ENCODE results near the gene BRI3.

Gene BRI3

GRCh38 chr7:98244871-98245270 lies 36.6 kb upstream of the BRI3 start:
- no peak overlapping the region for H3K4me3 Mint-ChIP-seq
- H3K36me3 Mint-ChIP-seq (ENCODE audit: low read depth) = peaks cover 21% of the 10 kb centered on the region
- peaks cover 12% of the 10 kb centered on the region for H3K4me1 Mint-ChIP-seq (ENCODE audit: low read depth)
- H3K9me3 Mint-ChIP-seq = no peaks in the 10 kb centered on the region
- no peak overlapping the region for H3K27ac Mint-ChIP-seq
- no peaks in the 10 kb centered on the region for H3K27me3 Mint-ChIP-seq (ENCODE audit: low read depth)

- Mint-ChIP-seq H3K4me3 (peak overlapping the region; percentile 37), H3K27ac (peak overlapping the region; percentile 80), H3K27me3 (ENCODE audit: low read depth) (no peaks in the 10 kb centered on the region), H3K36me3 (ENCODE audit: low read depth) (peaks cover 20% of the 10 kb centered on the region), H3K9me3 (no peaks in the 10 kb centered on the region), H3K4me1 (ENCODE audit: low read depth) (peaks cover 26% of the 10 kb centered on the region)
Measured at GRCh38 chr7:98248156-98248555, 33.3 kb upstream of the BRI3 start.

- H3K27me3 Mint-ChIP-seq (ENCODE audit: low read depth) = no peaks in the 10 kb centered on the region
- H3K27ac Mint-ChIP-seq = peak overlapping the region; percentile 99
- peaks cover 22% of the 10 kb centered on the region for H3K36me3 Mint-ChIP-seq (ENCODE audit: low read depth)
- peak overlapping the region; percentile 94 for H3K4me3 Mint-ChIP-seq
- peaks cover 29% of the 10 kb centered on the region for H3K4me1 Mint-ChIP-seq (ENCODE audit: low read depth)
- no peaks in the 10 kb centered on the region for H3K9me3 Mint-ChIP-seq
Measured at GRCh38 chr7:98249106-98249505, 32.4 kb upstream of the BRI3 start.

GRCh38 chr7:98250789-98251188 lies 30.7 kb upstream of the BRI3 start:
- Mint-ChIP-seq H3K27me3 (ENCODE audit: low read depth) (no peaks in the 10 kb centered on the region), H3K36me3 (ENCODE audit: low read depth) (peaks cover 20% of the 10 kb centered on the region), H3K9me3 (no peaks in the 10 kb centered on the region), H3K27ac (peak overlapping the region; percentile 99), H3K4me3 (peak overlapping the region; percentile 94), H3K4me1 (ENCODE audit: low read depth) (peaks cover 39% of the 10 kb centered on the region)

- Mint-ChIP-seq H3K4me1 (ENCODE audit: low read depth) (peaks cover 42% of the 10 kb centered on the region), H3K36me3 (ENCODE audit: low read depth) (peaks cover 20% of the 10 kb centered on the region), H3K4me3 (peak overlapping the region; percentile 94), H3K27me3 (ENCODE audit: low read depth) (no peaks in the 10 kb centered on the region), H3K27ac (peak overlapping the region; percentile 99), H3K9me3 (no peaks in the 10 kb centered on the region)
Measured at GRCh38 chr7:98251231-98251600, 30.3 kb upstream of the BRI3 start.

DNA sequence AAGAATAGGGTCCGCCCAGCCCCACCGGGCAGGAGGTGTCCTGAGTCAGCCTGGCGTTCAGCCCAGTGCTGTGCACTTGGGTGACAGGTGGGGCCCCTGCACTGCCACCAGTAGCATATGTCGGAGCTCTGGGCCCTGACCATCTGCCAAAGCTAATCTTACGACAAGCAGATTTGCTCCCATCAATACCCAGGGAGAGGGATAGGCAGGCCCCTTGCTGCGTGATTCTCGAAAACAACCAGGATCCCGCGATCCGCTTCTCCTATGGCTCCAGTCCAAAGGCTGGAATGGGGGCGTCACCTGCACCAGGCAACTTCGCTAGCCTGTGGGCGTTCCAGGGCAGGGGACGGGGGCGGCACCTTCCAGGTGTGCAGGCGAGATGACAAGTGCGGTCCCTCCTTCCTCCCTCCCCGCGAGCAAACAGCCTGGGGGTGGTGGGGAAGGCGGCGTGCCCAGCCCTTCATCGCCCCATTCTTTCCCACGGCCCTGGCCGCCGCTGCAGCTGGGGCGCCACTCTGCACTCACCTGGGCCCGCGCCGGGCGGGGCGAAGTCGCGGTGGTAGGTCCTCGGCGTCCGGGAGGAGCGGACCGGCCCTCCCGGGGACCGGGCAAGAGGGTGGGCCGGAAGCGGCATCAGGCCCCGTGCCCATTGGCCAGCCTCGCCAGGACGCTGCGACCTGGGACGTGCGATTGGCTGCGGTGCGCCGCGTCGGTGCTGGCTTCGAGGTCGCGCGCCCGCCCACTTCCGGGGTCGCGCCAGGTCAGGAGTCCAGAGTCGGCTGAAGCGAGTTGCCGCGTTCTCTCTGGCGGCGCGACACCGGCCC lies 29.7 kb upstream of the BRI3 start, which contains the start of gene TECPR1:
TECPR1 (minus strand) TSS at position 632 of the 824 bp plus-strand sequence. CDS start 6,086 bp downstream, outside the sequence.
- Mint-ChIP-seq H3K4me3 (peak within 1 kb of the TSS; percentile 94), H3K4me1 (ENCODE audit: low read depth) (peaks cover 48% of the 10 kb centered on the region), H3K27ac (peak within 1 kb of the TSS; percentile 99), H3K27me3 (ENCODE audit: low read depth) (no peaks in the 10 kb centered on the region), H3K9me3 (no peaks in the 10 kb centered on the region), H3K36me3 (ENCODE audit: low read depth) (peaks cover 23% of the 10 kb centered on the region)

DNA sequence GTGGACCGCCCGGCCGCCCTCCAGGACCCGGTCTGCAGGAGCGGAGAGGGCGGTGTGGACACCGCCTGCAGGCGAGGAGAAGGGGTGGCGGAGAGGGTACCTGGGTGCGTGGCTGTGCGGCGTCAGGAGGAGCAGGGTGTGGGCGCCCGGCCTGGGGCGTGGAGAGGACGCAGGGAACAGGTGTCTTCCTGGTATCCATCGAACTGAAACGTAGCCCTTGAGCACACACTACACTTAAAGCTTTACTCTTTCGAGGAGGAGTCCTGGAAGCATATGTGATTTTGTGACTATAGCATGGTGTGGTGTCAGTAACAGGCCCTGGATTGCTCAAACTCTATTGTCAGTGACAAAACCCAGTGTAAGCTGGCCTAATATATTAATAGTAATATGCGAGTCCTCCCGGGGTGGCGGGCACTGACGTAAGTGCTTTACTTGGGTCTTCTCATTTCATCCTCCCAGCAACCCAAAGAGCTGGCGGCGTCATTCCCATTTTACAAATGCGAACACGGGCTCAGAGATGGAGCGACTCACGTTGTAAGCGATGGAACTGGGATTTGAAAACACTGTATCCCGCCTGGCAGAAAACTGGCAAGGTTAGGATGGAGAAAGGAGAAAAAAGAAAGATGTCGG lies 28.9 kb upstream of the BRI3 start:
- Mint-ChIP-seq H3K27me3 (ENCODE audit: low read depth) (no peaks in the 10 kb centered on the region), H3K4me1 (ENCODE audit: low read depth) (peaks cover 50% of the 10 kb centered on the region), H3K36me3 (ENCODE audit: low read depth) (peaks cover 25% of the 10 kb centered on the region), H3K27ac (peak overlapping the region; percentile 99), H3K4me3 (peak overlapping the region; percentile 94), H3K9me3 (no peaks in the 10 kb centered on the region)

DNA sequence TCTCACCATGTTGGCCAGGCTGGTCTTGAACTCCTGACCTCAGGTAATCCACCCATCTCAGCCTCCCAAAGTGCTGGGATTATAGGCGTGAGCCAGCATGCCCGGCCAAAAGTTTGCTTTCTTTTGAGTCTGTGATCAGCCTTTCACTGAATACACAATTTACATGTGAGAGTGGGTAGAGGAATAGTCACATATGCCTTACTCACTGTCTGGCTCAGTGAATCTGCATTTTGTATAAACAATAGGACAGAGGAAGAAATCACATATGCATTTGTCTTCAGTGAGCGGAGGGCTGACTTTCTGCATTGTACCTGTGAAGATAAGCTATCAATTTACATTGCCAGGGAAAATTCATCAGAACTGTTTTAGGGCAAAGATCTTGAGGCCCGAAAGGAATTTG lies 27.0 kb upstream of the BRI3 start:
- H3K4me1 Mint-ChIP-seq (ENCODE audit: low read depth) = peaks cover 39% of the 10 kb centered on the region
- H3K4me3 Mint-ChIP-seq = no peak overlapping the region
- peak overlapping the region; percentile 82 for H3K27ac Mint-ChIP-seq
- peaks cover 19% of the 10 kb centered on the region for H3K36me3 Mint-ChIP-seq (ENCODE audit: low read depth)
- no peaks in the 10 kb centered on the region for H3K9me3 Mint-ChIP-seq
- no peaks in the 10 kb centered on the region for H3K27me3 Mint-ChIP-seq (ENCODE audit: low read depth)

- Mint-ChIP-seq H3K27ac (peak overlapping the region; percentile 82), H3K4me1 (ENCODE audit: low read depth) (peaks cover 35% of the 10 kb centered on the region), H3K9me3 (no peaks in the 10 kb centered on the region), H3K36me3 (ENCODE audit: low read depth) (peaks cover 15% of the 10 kb centered on the region), H3K27me3 (ENCODE audit: low read depth) (no peaks in the 10 kb centered on the region), H3K4me3 (peak overlapping the region; percentile 26)
Measured at GRCh38 chr7:98254951-98255610, 26.4 kb upstream of the BRI3 start.

DNA sequence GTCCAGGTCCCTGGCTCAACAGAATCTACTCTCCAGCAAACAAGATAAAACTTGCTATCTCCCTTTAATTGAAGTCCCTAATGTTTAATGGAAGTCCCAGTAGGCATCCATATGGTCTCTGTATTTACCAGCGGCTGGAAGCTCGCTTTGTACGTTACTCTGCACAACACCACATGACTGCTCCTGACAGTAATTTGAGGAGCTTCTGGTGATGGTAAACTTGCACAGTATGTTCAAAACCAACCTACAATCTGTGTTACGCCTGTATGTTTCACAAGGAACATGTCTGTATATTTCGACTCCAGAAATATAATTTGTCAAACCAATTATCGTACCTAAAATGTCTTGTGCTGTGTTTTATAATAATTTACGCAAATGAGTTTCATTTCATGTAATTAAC lies 25.1 kb upstream of the BRI3 start:
- H3K36me3 Mint-ChIP-seq (ENCODE audit: low read depth) = peaks cover 15% of the 10 kb centered on the region
- no peaks in the 10 kb centered on the region for H3K27me3 Mint-ChIP-seq (ENCODE audit: low read depth)
- peaks cover 28% of the 10 kb centered on the region for H3K4me1 Mint-ChIP-seq (ENCODE audit: low read depth)
- H3K27ac Mint-ChIP-seq = no peak overlapping the region
- H3K9me3 Mint-ChIP-seq = no peaks in the 10 kb centered on the region
- no peak overlapping the region for H3K4me3 Mint-ChIP-seq

DNA sequence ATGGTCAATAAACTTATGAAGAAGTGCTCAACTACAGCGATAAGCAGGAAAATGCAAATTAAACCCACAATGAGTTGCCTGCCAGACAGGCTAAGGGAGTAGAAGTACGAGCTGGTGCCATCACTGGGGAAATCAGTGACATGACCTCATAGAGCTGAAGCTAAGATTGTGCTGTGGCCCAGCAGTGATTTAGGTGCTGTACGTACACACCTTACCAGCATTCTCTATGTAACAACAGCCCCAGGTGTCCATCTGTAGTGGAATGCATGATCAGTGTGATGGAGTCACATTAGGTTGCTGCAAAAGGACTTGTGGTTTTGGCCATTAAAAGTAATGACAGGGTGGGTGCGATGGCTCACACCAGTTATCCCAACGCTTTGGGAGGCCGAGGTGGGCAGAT lies 23.8 kb upstream of the BRI3 start:
- Mint-ChIP-seq H3K4me1 (ENCODE audit: low read depth) (peaks cover 28% of the 10 kb centered on the region), H3K9me3 (no peaks in the 10 kb centered on the region), H3K27me3 (ENCODE audit: low read depth) (no peaks in the 10 kb centered on the region), H3K27ac (no peak overlapping the region), H3K36me3 (ENCODE audit: low read depth) (peaks cover 18% of the 10 kb centered on the region), H3K4me3 (no peak overlapping the region)

- no peaks in the 10 kb centered on the region for H3K9me3 Mint-ChIP-seq
- no peak overlapping the region for H3K27ac Mint-ChIP-seq
- H3K4me3 Mint-ChIP-seq = no peak overlapping the region
- peaks cover 7% of the 10 kb centered on the region for H3K4me1 Mint-ChIP-seq (ENCODE audit: low read depth)
- H3K36me3 Mint-ChIP-seq (ENCODE audit: low read depth) = peaks cover 16% of the 10 kb centered on the region
- H3K27me3 Mint-ChIP-seq (ENCODE audit: low read depth) = no peaks in the 10 kb centered on the region
Measured at GRCh38 chr7:98265841-98266271, 15.6 kb upstream of the BRI3 start.

GRCh38 chr7:98266840-98267239 lies 14.6 kb upstream of the BRI3 start:
- H3K9me3 Mint-ChIP-seq = no peaks in the 10 kb centered on the region
- peaks cover 7% of the 10 kb centered on the region for H3K4me1 Mint-ChIP-seq (ENCODE audit: low read depth)
- H3K36me3 Mint-ChIP-seq (ENCODE audit: low read depth) = peaks cover 13% of the 10 kb centered on the region
- no peaks in the 10 kb centered on the region for H3K27me3 Mint-ChIP-seq (ENCODE audit: low read depth)
- no peak overlapping the region for H3K27ac Mint-ChIP-seq
- H3K4me3 Mint-ChIP-seq = no peak overlapping the region

DNA sequence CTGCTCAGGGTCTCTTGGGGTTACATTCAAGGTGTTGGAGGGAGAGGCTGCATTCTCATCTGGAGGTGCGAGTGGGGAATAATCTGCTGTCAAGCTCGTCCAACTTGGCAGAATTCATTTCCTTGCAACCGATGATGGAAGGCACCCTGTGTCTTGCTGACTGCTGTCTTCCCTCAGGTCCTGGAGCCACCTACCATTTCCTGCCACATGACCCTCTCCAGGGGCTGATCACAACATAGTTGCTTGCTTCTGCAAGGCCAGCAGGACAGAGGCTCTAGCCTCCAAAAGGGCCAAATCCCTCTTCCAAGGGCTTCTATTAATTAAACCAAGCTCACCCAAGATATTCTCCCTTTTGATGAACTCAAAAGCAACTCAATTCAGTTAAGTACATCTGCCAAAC lies 14.2 kb upstream of the BRI3 start:
- no peak overlapping the region for H3K4me3 Mint-ChIP-seq
- H3K27ac Mint-ChIP-seq = no peak overlapping the region
- no peaks in the 10 kb centered on the region for H3K27me3 Mint-ChIP-seq (ENCODE audit: low read depth)
- H3K9me3 Mint-ChIP-seq = no peaks in the 10 kb centered on the region
- H3K36me3 Mint-ChIP-seq (ENCODE audit: low read depth) = peaks cover 12% of the 10 kb centered on the region
- peaks cover 7% of the 10 kb centered on the region for H3K4me1 Mint-ChIP-seq (ENCODE audit: low read depth)
